ENCODE measurements around the gene ITGBL1.

- TF ChIP-seq CTCF (IDR thresholded peaks at IDR 0.05) (no peak), POLR2A (IDR thresholded peaks at IDR 0.05) (no peak)
These were observed 160.3 kb downstream of the ITGBL1 start for GRCh38 chr13:101612735-101613134.
